ENCODE data around the gene CELF6. TPM values are rescaled to one million over a fixed set of nuclear protein-coding genes. Genes with fewer than 3 reads are reported as not detected.

Gene CELF6
- total RNA-seq, 1 experiment from 2014 or later = not detected

DNA sequence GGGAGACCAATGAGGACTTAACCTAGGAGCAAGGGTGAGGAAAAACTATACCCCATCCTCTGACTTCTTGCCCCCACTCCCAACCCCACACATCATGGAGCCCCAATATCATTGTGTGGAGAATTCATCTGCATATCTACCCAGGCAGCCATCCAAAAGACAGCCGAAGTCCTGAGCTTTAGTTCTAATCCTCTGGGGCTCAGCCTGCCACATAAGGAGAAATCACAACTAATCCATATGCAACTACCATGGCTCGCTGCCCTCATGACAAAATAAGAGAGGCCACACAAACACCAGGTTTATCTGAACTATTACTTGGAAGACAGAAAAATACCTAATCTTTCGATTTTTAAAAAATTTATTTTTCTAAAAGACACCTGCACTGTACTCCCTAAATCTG, 38.2 kb upstream of the CELF6 start:
- Histone ChIP-seq H3K27me3 (ENCODE audit: insufficient read depth, low read depth) (no peaks in the 10 kb centered on the region), H3K9me3 (ENCODE audit: insufficient read depth, low read depth) (no peaks in the 10 kb centered on the region), H3F3A (ENCODE audit: insufficient read depth, low read depth) (peaks cover 9% of the 10 kb centered on the region), H3K79me2 (ENCODE audit: low read depth) (0 out of 2 replicates have a peak, but pooled peaks cover 4% of the 10 kb centered on the region), H4K20me1 (ENCODE audit: insufficient read depth) (peaks cover 6% of the 10 kb centered on the region), H3K4me1 (replicated peaks; ENCODE audit: insufficient read depth) (peaks cover 13% of the 10 kb centered on the region), H3K9me2 (ENCODE audit: insufficient read depth) (no peaks in the 10 kb centered on the region), H3K4me2 (no peak overlapping the region), H3K4me3 (no peak overlapping the region), H2AFZ (no peak overlapping the region), H3K27ac (no peak overlapping the region), H3K36me3 (ENCODE audit: low read depth) (0 out of 2 replicates have a peak, but pooled peaks cover 4% of the 10 kb centered on the region)
- POLR2A ChIA-PET (ENCODE audit: unreplicated experiment) = no interaction called here
- TF ChIP-seq EZH2 (IDR thresholded peaks at IDR 0.05; ENCODE audit: low read depth) = no peak
- TF ChIP-seq, protein P1, sequence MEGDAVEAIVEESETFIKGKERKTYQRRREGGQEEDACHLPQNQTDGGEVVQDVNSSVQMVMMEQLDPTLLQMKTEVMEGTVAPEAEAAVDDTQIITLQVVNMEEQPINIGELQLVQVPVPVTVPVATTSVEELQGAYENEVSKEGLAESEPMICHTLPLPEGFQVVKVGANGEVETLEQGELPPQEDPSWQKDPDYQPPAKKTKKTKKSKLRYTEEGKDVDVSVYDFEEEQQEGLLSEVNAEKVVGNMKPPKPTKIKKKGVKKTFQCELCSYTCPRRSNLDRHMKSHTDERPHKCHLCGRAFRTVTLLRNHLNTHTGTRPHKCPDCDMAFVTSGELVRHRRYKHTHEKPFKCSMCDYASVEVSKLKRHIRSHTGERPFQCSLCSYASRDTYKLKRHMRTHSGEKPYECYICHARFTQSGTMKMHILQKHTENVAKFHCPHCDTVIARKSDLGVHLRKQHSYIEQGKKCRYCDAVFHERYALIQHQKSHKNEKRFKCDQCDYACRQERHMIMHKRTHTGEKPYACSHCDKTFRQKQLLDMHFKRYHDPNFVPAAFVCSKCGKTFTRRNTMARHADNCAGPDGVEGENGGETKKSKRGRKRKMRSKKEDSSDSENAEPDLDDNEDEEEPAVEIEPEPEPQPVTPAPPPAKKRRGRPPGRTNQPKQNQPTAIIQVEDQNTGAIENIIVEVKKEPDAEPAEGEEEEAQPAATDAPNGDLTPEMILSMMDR (conservative IDR thresholded peaks at IDR 0.05) = no peak
- no peak for DNase-seq
- CTCF ChIA-PET = no interaction called here
- BruUV-seq (replicated peaks) = no TSS peak
- intact Hi-C loops (cut with micrococcal nuclease; ENCODE audit: unreplicated experiment) = no loop called here

GRCh38 chr15:72354496-72354895, 34.5 kb upstream of the CELF6 start:
- Histone ChIP-seq H3K9me3 (ENCODE audit: insufficient read depth, low read depth) (no peaks in the 10 kb centered on the region), H4K20me1 (ENCODE audit: insufficient read depth) (peaks cover 9% of the 10 kb centered on the region), H3K4me1 (replicated peaks; ENCODE audit: insufficient read depth) (peaks cover 19% of the 10 kb centered on the region), H3K4me3 (no peak overlapping the region), H3K9me2 (ENCODE audit: insufficient read depth) (no peaks in the 10 kb centered on the region; the same call in 1 of the 2 replicates), H3K36me3 (ENCODE audit: low read depth) (peaks cover 12% of the 10 kb centered on the region), H3K4me2 (no peak overlapping the region), H3K27me3 (ENCODE audit: insufficient read depth, low read depth) (no peaks in the 10 kb centered on the region), H3F3A (ENCODE audit: insufficient read depth, low read depth) (peaks cover 14% of the 10 kb centered on the region), H3K27ac (no peak overlapping the region), H2AFZ (no peak overlapping the region), H3K79me2 (ENCODE audit: low read depth) (no peaks in the 10 kb centered on the region; the same call in 1 of the 2 replicates)
- no TSS peak for BruUV-seq (replicated peaks)
- intact Hi-C loops (cut with micrococcal nuclease; ENCODE audit: unreplicated experiment) = no loop called here
- TF ChIP-seq, protein P1 (conservative IDR thresholded peaks at IDR 0.05) = no peak
- no peak for TF ChIP-seq EZH2 (IDR thresholded peaks at IDR 0.05; ENCODE audit: low read depth)
- POLR2A ChIA-PET (ENCODE audit: unreplicated experiment) = no interaction called here
- CTCF ChIA-PET = no interaction called here
- DNase-seq = no peak

- Histone ChIP-seq H3K9me2 (ENCODE audit: insufficient read depth) (no peaks in the 10 kb centered on the region; the same call in 1 of the 2 replicates), H3K4me2 (peak overlapping the region; percentile 47), H3K9me3 (ENCODE audit: insufficient read depth, low read depth) (no peaks in the 10 kb centered on the region), H3F3A (ENCODE audit: insufficient read depth, low read depth) (peaks cover 14% of the 10 kb centered on the region), H3K4me1 (replicated peaks; ENCODE audit: insufficient read depth) (peaks cover 15% of the 10 kb centered on the region), H3K4me3 (no peak overlapping the region), H3K27me3 (ENCODE audit: insufficient read depth, low read depth) (no peaks in the 10 kb centered on the region), H3K79me2 (ENCODE audit: low read depth) (no peaks in the 10 kb centered on the region; the same call in 1 of the 2 replicates), H3K36me3 (ENCODE audit: low read depth) (peaks cover 19% of the 10 kb centered on the region), H3K27ac (peak overlapping the region; percentile 42), H2AFZ (no peak overlapping the region), H4K20me1 (ENCODE audit: insufficient read depth) (peaks cover 9% of the 10 kb centered on the region)
- POLR2A ChIA-PET (ENCODE audit: unreplicated experiment) = no interaction called here
- intact Hi-C loops (cut with micrococcal nuclease; ENCODE audit: unreplicated experiment) = no loop called here
- TF ChIP-seq EZH2 (IDR thresholded peaks at IDR 0.05; ENCODE audit: low read depth) = no peak
- TF ChIP-seq, protein P1 (conservative IDR thresholded peaks at IDR 0.05) = no peak
- CTCF ChIA-PET = no interaction called here
- no TSS peak for BruUV-seq (replicated peaks)
- DNase-seq = peak in 1 of 2 experiments; percentile 74
Measured at GRCh38 chr15:72353266-72353665, 33.3 kb upstream of the CELF6 start.

All from PC-9 (cell line).